Peyer's patch (tissue), 4 donors: Measurements from ENCODE around the gene CHID1. TPM values are rescaled to one million over a fixed set of nuclear protein-coding genes. Genes with fewer than 3 reads are reported as not detected.

ENCODE experiments used
- DNase-seq, 3 donors: peaks; one replicate each; pipeline ENCODE4 v3.0.0-alpha.2; 2017 to 2019
- H3K27ac ChIP-seq, 4 donors: fragments of 200-600 bp; sonication (generic); one replicate each; pipeline ENCODE4 v1.5.1; 2016 to 2019
- H3K27me3 ChIP-seq, 2 donors: fragments of 200-600 bp; sonication (generic); one replicate each; pipeline ENCODE4 v1.5.1; 2019
- H3K36me3 ChIP-seq, 3 donors: fragments of 200-600 bp; sonication (generic); one replicate each; pipeline ENCODE4 v1.5.1; 2016 to 2019
- H3K4me1 ChIP-seq, 4 donors: fragments of 200-600 bp; sonication (generic); one replicate each; pipeline ENCODE4 v1.5.1; 2016 to 2019
- H3K4me3 ChIP-seq, 4 donors: fragments of 200-600 bp; sonication (generic); 1 replicate in 3 of 4; 2 replicates in 1 of 4; pipeline ENCODE4 v1.5.1; 2016 to 2019; ENCODE audit warnings: mild to moderate bottlenecking in 1 of 4
- H3K9me3 ChIP-seq, 4 donors: fragments of 200-600 bp; sonication (generic); one replicate each; pipeline ENCODE4 v1.5.1; 2016 to 2019; ENCODE audit warnings: mild to moderate bottlenecking in 1 of 4
- CTCF ChIP-seq, 6 experiments: fragments of 450-650 bp in 4 of 6; fragments of 200-600 bp in 2 of 6; sonication (generic) in 1 of 6; IDR thresholded peaks; one replicate each; pipeline ENCODE4 v1.5.1; 2017 to 2019; ENCODE audit warnings: antibody characterized with exemption in 6 of 6, mild to moderate bottlenecking in 3 of 6, moderate library complexity in 1 of 6
- POLR2A ChIP-seq, 2 donors: fragments of 450-650 bp; IDR thresholded peaks; one replicate each; pipeline ENCODE4 v1.5.1; 2017; ENCODE audit warnings: antibody characterized with exemption in 2 of 2, mild to moderate bottlenecking in 2 of 2, moderate library complexity in 2 of 2
- total RNA-seq, 4 donors: library from RNA; depleted of rRNA; stranded (reverse); fragments of >200 nt; gene quantifications; one replicate each; pipeline ENCODE4 v1.1.0, GENCODE V29; 2016

CHID1 gene
- total RNA-seq, 4 donors from 2014 or later = 50.6 to 72.6 (median 57.2) TPM

- Histone ChIP-seq H3K36me3 (no peaks in the 10 kb centered on the region), H3K4me1 (peaks cover 0 to 6% (median 4%) of the 10 kb centered on the region in 4 donors), H3K4me3 (no peak overlapping the region), H3K27me3 (no peaks in the 10 kb centered on the region), H3K27ac (no peak overlapping the region), H3K9me3 (no peaks in the 10 kb centered on the region)
- TF ChIP-seq CTCF (IDR thresholded peaks at IDR 0.05) (no peak), POLR2A (IDR thresholded peaks at IDR 0.05) (no peak)
- DNase-seq = no peak
Measured at GRCh38 chr11:921921-922678, 11.5 kb upstream of the CHID1 start.

GRCh38 chr11:917426-917825 lies 6.8 kb upstream of the CHID1 start:
- H3K4me1 ChIP-seq = no peaks in the 10 kb centered on the region
- no peaks in the 10 kb centered on the region for H3K9me3 ChIP-seq
- no peak for TF ChIP-seq POLR2A (IDR thresholded peaks at IDR 0.05)
- no peak for TF ChIP-seq CTCF (IDR thresholded peaks at IDR 0.05)
- no peak for DNase-seq
- H3K27ac ChIP-seq = no peak overlapping the region
- no peaks in the 10 kb centered on the region for H3K27me3 ChIP-seq
- no peaks in the 10 kb centered on the region for H3K36me3 ChIP-seq
- no peak overlapping the region for H3K4me3 ChIP-seq

GRCh38 chr11:914747-915501 lies 4.3 kb upstream of the CHID1 start:
- H3K4me3 ChIP-seq = no peak overlapping the region
- H3K27me3 ChIP-seq = no peaks in the 10 kb centered on the region
- H3K36me3 ChIP-seq = no peaks in the 10 kb centered on the region
- DNase-seq = peak in 1 of 3 donors; percentile 64
- peaks cover 0 to 9% (median 2%) of the 10 kb centered on the region in 4 donors for H3K4me1 ChIP-seq
- no peaks in the 10 kb centered on the region for H3K9me3 ChIP-seq
- peak overlapping the region in 3 of 4 donors; percentile 8 to 40 (median 29) for H3K27ac ChIP-seq
- TF ChIP-seq POLR2A (IDR thresholded peaks at IDR 0.05) = no peak
- TF ChIP-seq CTCF (IDR thresholded peaks at IDR 0.05) = no peak

- Histone ChIP-seq H3K9me3 (no peaks in the 10 kb centered on the region), H3K27ac (peak overlapping the region in 3 of 4 donors; percentile 8 to 40 (median 29)), H3K4me1 (peaks cover 0 to 14% (median 3%) of the 10 kb centered on the region in 4 donors), H3K4me3 (no peak overlapping the region), H3K27me3 (no peaks in the 10 kb centered on the region), H3K36me3 (no peaks in the 10 kb centered on the region)
- DNase-seq = no peak
- no peak for TF ChIP-seq CTCF (IDR thresholded peaks at IDR 0.05)
- no peak for TF ChIP-seq POLR2A (IDR thresholded peaks at IDR 0.05)
Measured at GRCh38 chr11:914204-914603, 3.6 kb upstream of the CHID1 start.

- no peaks in the 10 kb centered on the region for H3K9me3 ChIP-seq
- DNase-seq = no peak
- no peak overlapping the region for H3K27ac ChIP-seq
- H3K27me3 ChIP-seq = no peaks in the 10 kb centered on the region
- TF ChIP-seq CTCF (IDR thresholded peaks at IDR 0.05) (no peak), POLR2A (IDR thresholded peaks at IDR 0.05) (no peak)
- no peak overlapping the region for H3K4me3 ChIP-seq
- H3K36me3 ChIP-seq = no peaks in the 10 kb centered on the region
- peaks cover 0 to 14% (median 3%) of the 10 kb centered on the region in 4 donors for H3K4me1 ChIP-seq
Measured at GRCh38 chr11:913043-913442, 2.4 kb upstream of the CHID1 start.
